Endodermal cell (in vitro differentiated cells): ENCODE measurements around the gene TRIL. TPM values are rescaled to one million over a fixed set of nuclear protein-coding genes. Genes with fewer than 3 reads are reported as not detected.

ENCODE experiments used
- DNase-seq: peaks from one replicate; pipeline ENCODE4 v3.0.0-alpha.2; 2017
- H3K27ac ChIP-seq: 2 replicates; pipeline ENCODE4 v1.5.1; 2013; ENCODE audit warnings: mild to moderate bottlenecking, low read depth, low read length, moderate library complexity
- H3K27me3 ChIP-seq: 2 replicates; pipeline ENCODE4 v1.6.1; 2013; ENCODE audit warnings: mild to moderate bottlenecking, low read length, moderate library complexity; ENCODE audit not compliant: insufficient read depth, control insufficient read depth, poor library complexity, severe bottlenecking
- H3K36me3 ChIP-seq: 2 replicates; pipeline ENCODE4 v1.7.0; 2013; ENCODE audit warnings: mild to moderate bottlenecking, low read length, moderate library complexity; ENCODE audit not compliant: control insufficient read depth, insufficient read depth
- H3K4me1 ChIP-seq: one replicate; pipeline ENCODE4 v1.7.0; 2013; ENCODE audit warnings: low read length; ENCODE audit not compliant: control insufficient read depth, insufficient read depth
- H3K4me3 ChIP-seq: 2 replicates; pipeline ENCODE4 v1.5.1; 2013; ENCODE audit warnings: mild to moderate bottlenecking, low read length, moderate library complexity
- H3K9ac ChIP-seq: 2 replicates; pipeline ENCODE4 v1.6.1; 2013; ENCODE audit warnings: mild to moderate bottlenecking, low read length, moderate library complexity; ENCODE audit not compliant: poor library complexity, severe bottlenecking; ENCODE audit errors: extremely low read depth
- H3K9me3 ChIP-seq: 2 replicates; pipeline ENCODE4 v1.6.1; 2013; ENCODE audit warnings: mild to moderate bottlenecking, low read length, moderate library complexity; ENCODE audit not compliant: control insufficient read depth
- H3K27ac Mint-ChIP-seq: 2 replicates; pipeline ENCODE4 v1.8.0; 2020; ENCODE audit warnings: mixed read lengths
- H3K27me3 Mint-ChIP-seq: 2 replicates; pipeline ENCODE4 v1.8.0; 2021; ENCODE audit warnings: mild to moderate bottlenecking, mixed read lengths; ENCODE audit not compliant: insufficient read depth
- H3K36me3 Mint-ChIP-seq: 2 replicates; pipeline ENCODE4 v1.8.0; 2020; ENCODE audit warnings: low read depth, mixed read lengths
- H3K4me1 Mint-ChIP-seq: 2 replicates; pipeline ENCODE4 v1.8.0; 2020; ENCODE audit warnings: mixed read lengths
- H3K4me3 Mint-ChIP-seq: 2 replicates; pipeline ENCODE4 v1.8.0; 2020; ENCODE audit warnings: mild to moderate bottlenecking, moderate library complexity, mixed read lengths
- H3K9me3 Mint-ChIP-seq: 2 replicates; pipeline ENCODE4 v1.8.0; 2020; ENCODE audit warnings: mild to moderate bottlenecking, mixed read lengths
- CTCF ChIP-seq: fragments of 200-600 bp; sonication (generic); conservative IDR thresholded peaks from 2 replicates; pipeline ENCODE4 v1.5.0; 2021; ENCODE audit warnings: antibody characterized with exemption, mild to moderate bottlenecking
- WGBS, 2 experiments: methylation state at CpG; one replicate each; pipeline versions ENCODE4 v1.1.5 to v1.1.7; 2013; ENCODE audit warnings: missing lambda C conversion rate in 2 of 2, mixed read lengths in 1 of 2; ENCODE audit not compliant: insufficient coverage in 1 of 2, insufficient read length in 1 of 2; 5-methylcytosine and 5-hydroxymethylcytosine counted together
- total RNA-seq, 2 donors: library from RNA; stranded (reverse); fragmentation: NEBNext Ultra II Directional in 1 of 2; extraction: Animal tissue kit (Norgen Biotek cat#: 25700) in 1 of 2; gene quantifications; 2 replicates in 1 of 2; 3 replicates in 1 of 2; pipeline ENCODE4 v1.2.1, GENCODE V29; 2021

The TRIL gene
- total RNA-seq, 2 donors from 2014 or later: 1.6 to 3.3 TPM

GRCh38 chr7:28937103-28937502, 21.0 kb downstream of the TRIL start:
- 86 to 97% methylated on average over 4 to 6 of the region's 6 CpGs for WGBS, 2 experiments
- Mint-ChIP-seq H3K4me1 (peaks cover 17% of the 10 kb centered on the region), H3K27me3 (peaks cover 1% of the 10 kb centered on the region)

GRCh38 chr7:28933846-28934320, 24.2 kb downstream of the TRIL start:
- Histone ChIP-seq H3K27ac (peak overlapping the region; percentile 21), H3K4me3 (no peak overlapping the region), H3K9me3 (peaks cover 4% of the 10 kb centered on the region), H3K9ac (no peak overlapping the region), H3K27me3 (no peaks in the 10 kb centered on the region), H3K36me3 (no peaks in the 10 kb centered on the region), H3K4me1 (peaks cover 9% of the 10 kb centered on the region)
- Mint-ChIP-seq H3K4me3 (no peak overlapping the region), H3K27me3 (peaks cover 3% of the 10 kb centered on the region), H3K27ac (no peak overlapping the region), H3K36me3 (no peaks in the 10 kb centered on the region), H3K4me1 (peaks cover 9% of the 10 kb centered on the region), H3K9me3 (peaks cover 10% of the 10 kb centered on the region)
- 89 to 90% methylated on average over 1 to 2 of the region's 2 CpGs for WGBS, 2 experiments
- TF ChIP-seq CTCF: no peak
- DNase-seq: no peak

More at GRCh38 chr7:28937103-28937502, 21.0 kb downstream of the TRIL start:
- H3K36me3 ChIP-seq: no peaks in the 10 kb centered on the region
- H3K9ac ChIP-seq: no peak overlapping the region
- Mint-ChIP-seq H3K9me3 (peaks cover 10% of the 10 kb centered on the region), H3K4me3 (no peak overlapping the region), H3K27ac (no peak overlapping the region), H3K36me3 (no peaks in the 10 kb centered on the region)
- H3K27ac ChIP-seq: no peak overlapping the region
- peaks cover 16% of the 10 kb centered on the region for H3K4me1 ChIP-seq
- TF ChIP-seq CTCF: no peak
- no peak overlapping the region for H3K4me3 ChIP-seq
- no peaks in the 10 kb centered on the region for H3K27me3 ChIP-seq
- DNase-seq: no peak
- H3K9me3 ChIP-seq: peaks cover 4% of the 10 kb centered on the region

GRCh38 chr7:28931565-28931964, 26.6 kb downstream of the TRIL start:
- H3K27ac ChIP-seq: no peak overlapping the region
- H3K9me3 Mint-ChIP-seq: peaks cover 10% of the 10 kb centered on the region

More at GRCh38 chr7:28931565-28931964, 26.6 kb downstream of the TRIL start:
- no peak for TF ChIP-seq CTCF
- H3K4me3 Mint-ChIP-seq: no peak overlapping the region
- H3K27me3 Mint-ChIP-seq: peaks cover 6% of the 10 kb centered on the region
- no peak overlapping the region for H3K4me3 ChIP-seq
- no peak for DNase-seq
- 50 to 77% methylated on average over 1 to 2 of the region's 3 CpGs for WGBS, 2 experiments
- H3K4me1 Mint-ChIP-seq: peaks cover 13% of the 10 kb centered on the region
- no peak overlapping the region for H3K27ac Mint-ChIP-seq
- H3K36me3 ChIP-seq: no peaks in the 10 kb centered on the region
- H3K9me3 ChIP-seq: peaks cover 4% of the 10 kb centered on the region
- peaks cover under 1% of the 10 kb centered on the region for H3K27me3 ChIP-seq
- peaks cover 9% of the 10 kb centered on the region for H3K4me1 ChIP-seq
- no peaks in the 10 kb centered on the region for H3K36me3 Mint-ChIP-seq
- H3K9ac ChIP-seq: no peak overlapping the region
